HK-2 (cell line): ENCODE measurements around the gene ZNF500.

Experiments
- DNase-seq: peaks from one replicate; pipeline ENCODE4 v3.0.0-alpha.2; 2018; ENCODE audit not compliant: unreplicated experiment

The ZNF500 gene

DNA sequence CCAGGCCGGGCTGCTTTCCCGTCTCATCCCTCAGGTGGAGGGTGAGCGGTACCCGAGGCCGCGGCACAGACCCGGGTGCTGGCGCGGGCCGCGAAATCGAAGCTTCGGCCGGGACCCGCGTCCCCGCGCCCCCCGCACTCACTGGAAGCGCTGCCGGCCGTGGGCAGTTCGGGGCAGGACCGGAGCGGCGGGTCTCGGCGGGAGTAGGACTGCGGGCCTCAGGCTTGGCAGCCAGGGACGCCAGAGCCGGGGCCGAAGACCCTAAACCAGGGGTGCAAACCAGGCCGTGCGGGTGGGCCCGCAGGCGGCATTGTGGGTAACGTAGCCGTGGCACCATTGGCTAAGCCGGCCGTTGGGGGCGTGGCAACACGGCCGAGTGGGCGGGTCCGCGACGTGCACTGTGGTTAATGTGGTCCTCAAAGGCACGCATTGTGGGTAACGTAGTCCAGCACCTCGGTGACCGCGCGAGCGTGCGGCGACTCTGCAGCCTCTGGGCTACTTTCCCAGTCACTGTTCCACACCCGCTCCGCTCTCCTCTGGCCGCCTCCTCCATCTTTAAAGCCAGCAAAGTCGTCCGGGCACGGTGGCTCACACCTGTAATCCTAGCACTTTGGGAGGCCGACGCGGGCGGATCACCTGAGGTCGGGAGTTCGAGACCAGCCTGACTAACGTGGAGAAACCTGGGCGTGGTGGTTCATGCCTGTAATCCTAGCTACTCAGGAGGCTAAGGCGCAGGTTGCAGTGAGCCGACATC lies at the start of gene ZNF500:
Gene ZNF500, minus strand, starts transcription at position 288 of the 754 bp plus-strand sequence. CDS start 1,184 bp downstream, outside the sequence.
- DNase-seq, result peak; percentile 91

GRCh38 chr16:4814542-4815173 lies 47.7 kb upstream of the ZNF500 start:
- no peak for DNase-seq

- no peak for DNase-seq
These were observed 47.1 kb upstream of the ZNF500 start for GRCh38 chr16:4814046-4814445.

GRCh38 chr16:4813251-4814003 lies 46.5 kb upstream of the ZNF500 start:
- no peak for DNase-seq

DNA sequence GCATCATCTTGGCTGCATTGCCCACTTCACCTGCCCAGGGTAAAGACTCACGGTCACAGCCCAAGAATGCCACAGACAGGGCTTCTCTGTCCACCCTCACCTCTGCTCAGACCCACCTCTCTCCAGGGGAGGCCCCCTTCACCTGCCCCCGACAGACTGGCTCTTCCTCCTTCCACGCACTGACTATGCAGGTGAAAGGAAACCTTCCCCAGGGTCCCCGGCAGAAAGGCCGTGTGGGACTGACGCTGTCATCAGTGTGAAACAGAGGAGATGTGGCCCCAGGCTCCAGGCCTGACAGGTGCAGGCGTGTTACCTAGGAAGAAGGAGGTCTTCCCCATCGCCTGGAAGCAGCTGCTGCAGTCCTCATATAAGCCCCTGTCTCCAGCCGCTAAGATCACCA lies 44.8 kb upstream of the ZNF500 start:
- no peak for DNase-seq

DNA sequence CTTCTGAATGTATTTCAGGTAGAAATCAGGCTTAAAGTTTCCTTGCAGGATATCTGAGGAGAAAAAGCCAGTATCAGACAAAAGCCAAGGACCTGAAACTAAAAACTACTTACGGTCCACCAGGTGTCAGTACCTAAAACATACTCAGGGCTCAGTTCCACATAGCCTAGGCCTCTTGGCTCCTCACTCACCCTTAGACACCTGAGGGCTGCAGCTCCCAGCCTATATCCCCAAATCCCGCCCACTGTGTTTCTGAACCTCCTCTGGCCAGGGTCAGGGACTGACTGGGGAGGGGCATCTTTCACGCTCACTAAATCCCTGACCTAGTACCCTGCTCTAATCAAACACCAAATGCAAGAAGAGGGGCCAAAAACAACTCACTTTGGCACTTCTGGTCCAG lies 44.3 kb upstream of the ZNF500 start:
- no peak for DNase-seq

- no peak for DNase-seq
These were observed 39.3 kb upstream of the ZNF500 start for GRCh38 chr16:4806280-4806679.

DNA sequence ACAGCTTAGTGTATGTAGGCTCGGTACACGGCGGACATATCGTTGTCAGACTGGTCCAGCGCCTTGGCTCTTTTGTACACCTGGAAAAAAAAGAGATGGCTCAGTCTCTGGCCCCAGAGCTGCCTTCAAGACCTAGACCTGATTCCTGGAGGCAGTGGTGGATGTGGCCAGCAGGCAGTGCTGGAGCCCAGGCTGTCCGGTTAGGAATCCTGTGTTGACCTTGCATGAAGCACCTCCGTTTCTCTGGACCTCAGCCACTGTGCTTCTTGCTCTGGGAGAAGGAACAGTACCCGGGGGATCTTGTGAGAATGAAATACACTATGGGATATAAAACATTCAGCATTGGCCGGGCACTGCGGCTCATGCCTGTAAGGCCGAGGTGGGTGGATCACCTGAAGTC lies 38.3 kb upstream of the ZNF500 start:
- DNase-seq, result no peak

DNA sequence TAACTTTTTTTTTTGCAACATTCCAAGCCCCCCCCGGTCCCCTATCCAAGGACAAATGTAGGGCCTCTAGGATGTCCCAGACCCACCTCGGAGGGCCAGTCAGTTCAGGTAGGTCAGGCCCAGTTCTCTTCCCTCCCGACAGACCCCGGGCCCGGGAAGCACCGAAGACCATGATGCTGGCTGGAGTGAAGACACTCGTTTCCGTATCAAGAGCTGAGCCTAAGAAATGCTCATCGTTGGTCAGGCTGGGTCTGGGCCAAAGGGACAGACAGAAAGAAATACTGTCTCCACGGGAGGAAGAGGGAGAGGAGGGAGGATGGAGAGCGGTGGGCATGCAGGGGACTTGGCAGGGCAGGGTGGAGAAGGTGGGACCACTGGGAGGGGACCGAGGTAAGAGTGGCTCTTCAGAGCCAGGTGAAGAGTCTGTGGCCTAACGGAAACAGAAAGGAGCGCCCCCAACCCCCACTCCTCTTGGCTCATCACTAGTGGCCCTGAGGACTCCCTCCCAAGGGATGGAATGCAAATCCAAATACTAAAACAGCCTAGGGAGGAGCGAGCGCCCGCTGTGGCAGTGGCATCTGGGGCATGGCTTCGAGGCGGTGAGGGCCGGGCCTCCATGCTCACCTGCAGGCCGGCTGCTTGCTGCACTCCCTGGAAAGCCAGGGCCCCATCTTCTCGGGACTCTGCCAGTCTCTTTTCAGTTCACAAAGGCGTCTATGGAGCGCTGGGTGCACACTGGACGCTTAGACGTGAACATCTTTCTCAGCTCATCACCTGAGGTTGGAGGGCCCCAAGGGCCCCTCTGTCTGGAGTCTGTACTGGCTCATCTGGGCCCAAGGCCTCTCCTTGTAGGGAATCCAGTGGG lies 37.2 kb upstream of the ZNF500 start:
- no peak for DNase-seq

DNA sequence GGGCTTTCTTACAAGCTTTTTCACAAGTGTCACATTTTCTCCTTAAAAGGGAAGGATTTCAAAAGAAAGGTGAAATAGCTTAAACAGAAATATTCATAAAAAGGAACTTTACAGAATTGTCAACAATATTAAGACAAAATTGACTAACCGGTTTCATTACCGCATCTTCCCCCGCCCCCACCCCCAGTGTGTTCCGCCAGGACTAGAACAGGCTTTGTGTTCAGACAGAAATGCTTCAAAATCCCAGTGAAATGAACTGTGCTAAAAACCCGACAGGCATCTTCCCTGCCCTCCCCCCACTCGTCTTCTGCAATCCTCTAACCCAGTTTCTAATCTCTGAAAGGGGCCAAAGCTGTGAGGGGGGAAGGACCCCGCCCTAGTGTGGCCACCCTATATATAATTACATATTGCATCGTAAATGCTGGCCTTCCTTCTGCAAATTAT lies 36.5 kb upstream of the ZNF500 start:
- no peak for DNase-seq

DNA sequence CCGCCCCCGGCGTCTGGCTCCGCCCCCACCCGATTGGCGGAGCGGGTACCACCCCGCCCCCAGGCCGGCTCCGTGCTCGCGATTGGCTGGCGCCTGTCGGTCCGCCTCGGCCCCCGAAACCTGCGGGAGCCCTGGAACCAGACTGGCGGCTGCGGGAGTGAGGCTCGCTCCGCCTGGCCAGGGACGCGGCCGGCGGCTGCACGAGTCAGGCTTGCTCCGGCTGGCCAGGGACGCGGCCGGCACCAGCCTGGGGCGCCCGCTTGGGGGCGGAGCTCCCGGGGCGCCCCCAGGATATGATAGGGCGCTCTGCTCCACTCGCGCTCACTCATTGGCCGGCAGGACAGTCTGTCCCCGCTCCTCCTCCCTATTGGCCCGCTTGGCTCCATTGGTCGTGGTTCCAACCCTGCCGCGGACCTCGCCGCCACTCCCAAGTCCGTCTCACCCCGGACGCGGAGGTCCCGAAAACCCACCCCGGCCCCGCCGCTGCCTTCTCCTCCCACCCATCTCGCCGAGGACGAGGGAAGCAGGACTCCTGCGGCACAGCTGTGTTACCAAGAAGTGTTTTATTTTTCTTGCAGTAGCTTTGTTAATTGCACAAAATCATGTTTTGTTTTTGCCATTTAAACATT lies 35.8 kb upstream of the ZNF500 start:
- DNase-seq, result peak; percentile 85

- peak; percentile 79 for DNase-seq
These were observed 35.1 kb upstream of the ZNF500 start, which contains the start of gene ROGDI for GRCh38 chr16:4801962-4802658. Gene ROGDI (minus strand): TSS chr16:4802633. CDS start chr16:4802571, 62 bp downstream.

DNA sequence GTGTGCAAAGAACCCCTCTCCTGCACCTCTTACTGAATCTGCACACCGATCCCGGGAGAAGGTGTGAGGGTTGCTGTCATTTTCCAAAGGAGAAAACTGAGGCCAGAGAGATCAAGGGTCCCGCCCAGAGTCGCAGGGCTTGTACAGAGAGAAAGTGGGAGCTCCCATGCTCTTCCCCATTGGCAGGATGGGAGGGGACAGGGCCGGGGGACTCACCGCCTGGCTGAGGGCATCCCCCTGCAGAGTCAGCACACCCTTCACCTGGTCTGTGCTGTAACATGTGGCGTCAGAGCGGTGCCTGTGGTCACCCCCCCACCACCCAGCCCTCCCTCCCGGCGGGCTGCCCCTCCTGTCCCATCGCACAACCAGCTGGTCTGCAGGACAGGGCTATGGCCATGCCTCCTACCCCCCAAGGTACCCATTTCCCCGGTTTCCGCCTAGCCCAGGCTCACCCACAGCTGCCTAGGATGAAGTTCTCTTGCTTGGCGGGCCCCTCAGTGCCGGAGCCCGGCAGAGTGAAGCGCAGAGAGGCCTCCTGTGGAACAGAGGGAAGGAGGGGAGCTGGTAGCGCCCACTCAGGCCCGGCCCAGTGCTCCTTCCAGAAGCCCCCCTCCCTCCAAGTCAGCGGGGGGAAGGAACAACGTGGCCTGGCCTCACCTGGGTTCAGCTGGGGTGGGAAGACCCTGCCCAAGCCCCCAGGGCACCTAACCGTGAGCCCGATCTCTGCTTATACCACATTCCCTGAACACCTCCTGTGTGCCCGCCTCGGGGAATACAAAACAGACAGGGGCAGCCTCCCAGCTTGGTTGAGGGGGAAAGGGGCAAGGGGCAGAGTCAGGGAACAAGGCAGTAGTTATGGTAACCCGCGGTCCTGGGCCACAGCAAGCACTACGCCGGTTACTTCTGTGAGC lies 34.3 kb upstream of the ZNF500 start:
- DNase-seq, result no peak

GRCh38 chr16:4800290-4801041 lies 33.5 kb upstream of the ZNF500 start:
- no peak for DNase-seq

- DNase-seq, result no peak
These were observed 32.4 kb upstream of the ZNF500 start for GRCh38 chr16:4799171-4799855.

- no peak for DNase-seq
These were observed 31.5 kb upstream of the ZNF500 start for GRCh38 chr16:4798456-4798855.

DNA sequence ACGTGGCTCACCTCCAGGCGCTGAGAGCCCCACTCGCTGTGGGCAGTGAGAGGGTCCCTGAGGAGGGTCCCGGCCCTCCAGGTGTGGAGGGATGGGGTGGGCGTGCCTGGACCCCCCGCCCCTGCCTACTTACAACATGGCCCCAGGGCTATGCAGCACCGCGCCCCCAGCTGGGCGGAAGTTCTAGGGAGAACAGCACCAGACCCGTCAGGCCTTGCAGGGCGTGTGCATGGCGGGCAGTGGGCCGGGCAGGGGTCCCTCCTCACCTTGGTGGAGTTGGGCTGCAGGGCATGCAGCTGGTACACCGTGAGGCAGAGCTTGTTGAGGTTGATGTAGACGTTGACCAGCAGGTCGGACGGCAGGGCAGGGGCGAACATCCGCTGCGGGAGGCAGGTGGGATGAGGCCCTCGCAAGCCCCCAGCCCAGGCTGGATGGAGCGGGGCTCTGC lies 30.9 kb upstream of the ZNF500 start:
- DNase-seq, result no peak
